GM03348 (cell line): ENCODE data around the gene GABRR3.

Experiments used
- DNase-seq: peaks from one replicate; pipeline ENCODE4 v3.0.0; 2012; ENCODE audit warnings: low spot score

Gene GABRR3

DNA sequence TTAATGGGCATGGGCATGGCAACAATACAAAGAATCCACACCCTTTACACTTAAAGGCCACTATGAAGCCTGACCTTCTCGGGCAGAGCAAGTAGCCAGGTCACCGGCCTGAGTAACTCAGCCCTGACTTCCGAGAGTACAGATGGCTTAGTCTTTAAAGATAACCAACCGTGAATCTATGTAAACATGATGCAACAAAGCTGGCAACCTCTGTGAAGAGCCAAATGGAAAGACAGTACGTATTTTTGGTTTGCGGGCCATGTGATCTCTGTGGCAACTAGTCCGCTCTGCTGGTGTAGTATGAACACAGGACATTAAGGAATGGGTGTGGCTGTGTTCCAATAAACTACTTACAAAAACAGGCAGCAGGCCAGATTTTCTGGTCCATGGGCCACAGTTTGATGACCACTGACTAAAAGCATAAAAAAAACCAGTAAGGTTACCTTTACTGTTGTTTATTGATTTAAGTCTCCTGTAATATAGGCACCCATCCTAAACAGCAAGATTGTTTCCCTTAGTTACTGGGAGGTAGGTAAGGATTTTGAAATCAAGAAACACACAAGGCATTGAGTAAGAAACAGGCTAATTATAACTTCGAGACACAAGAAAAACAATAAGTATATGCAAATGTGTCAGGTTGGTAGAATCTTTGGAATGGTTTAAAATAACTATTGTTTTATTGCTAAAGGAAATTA is 77.4 kb downstream of the GABRR3 start:
- DNase-seq, result no peak

DNA sequence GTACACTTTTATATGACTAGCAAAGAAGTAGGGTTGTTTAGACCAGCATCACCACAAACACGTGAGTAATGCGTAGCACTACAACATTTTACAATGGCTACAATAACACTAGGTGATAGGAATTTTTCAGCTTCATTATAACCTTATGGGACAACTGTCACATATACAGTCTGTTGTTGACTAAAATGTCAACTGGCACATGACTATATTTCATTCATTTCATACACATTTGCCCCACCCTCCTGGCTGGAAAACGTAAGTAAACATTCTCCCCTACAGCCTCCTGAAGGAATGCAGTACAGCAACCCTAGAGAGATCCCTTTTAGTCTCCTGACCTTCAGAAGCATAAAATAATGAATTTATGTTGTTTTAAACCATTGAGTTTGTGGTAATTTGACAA is 79.1 kb downstream of the GABRR3 start:
- no peak for DNase-seq

DNA sequence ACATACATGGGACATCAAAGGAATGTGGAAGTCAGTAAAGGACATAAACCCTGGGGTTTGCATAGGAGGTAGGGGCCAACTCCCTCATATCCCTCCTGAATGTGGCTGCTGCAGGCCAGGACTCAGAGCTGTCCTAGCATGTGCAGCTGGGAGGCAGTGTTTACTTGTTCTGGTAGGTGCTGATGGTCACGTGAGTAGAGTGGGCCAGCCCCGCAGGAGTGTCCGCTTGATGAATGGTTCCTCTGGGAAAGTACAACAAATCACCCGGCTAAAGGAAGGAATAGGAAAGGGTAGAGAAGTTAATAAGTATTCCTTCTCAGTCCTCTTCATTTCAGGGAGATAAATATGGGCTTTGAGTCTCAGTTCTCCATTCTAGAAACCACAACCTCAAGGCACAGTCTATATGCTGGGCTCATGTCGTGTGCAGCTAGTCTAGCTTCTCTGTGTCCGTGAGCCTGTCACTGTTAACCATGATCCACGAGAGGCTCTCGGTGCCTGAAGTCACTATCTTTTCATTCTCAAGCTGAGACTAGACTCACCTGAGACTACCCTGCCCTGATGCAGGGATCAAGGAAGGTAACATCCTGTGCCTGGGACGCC is 80.8 kb downstream of the GABRR3 start:
- DNase-seq, result no peak

DNA sequence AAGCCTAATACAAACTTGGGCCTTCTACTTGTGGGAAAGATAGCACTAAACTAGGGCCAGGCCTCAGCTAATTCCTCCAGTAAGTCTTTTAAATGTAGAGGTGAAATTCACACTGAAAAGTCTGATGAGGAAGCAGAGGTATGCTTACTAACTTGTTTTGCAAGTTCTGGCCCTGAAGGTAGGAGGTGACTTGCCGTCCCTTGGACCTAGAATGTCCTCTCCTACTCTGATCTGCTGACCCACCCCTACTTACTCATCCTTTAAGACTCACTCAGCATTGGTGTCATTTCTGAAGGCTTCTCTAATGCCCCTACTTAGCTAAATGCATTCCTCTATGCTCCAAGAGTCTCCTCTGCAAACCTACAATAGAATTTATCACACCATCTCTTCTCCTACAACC is 82.2 kb downstream of the GABRR3 start:
- DNase-seq, result no peak

DNA sequence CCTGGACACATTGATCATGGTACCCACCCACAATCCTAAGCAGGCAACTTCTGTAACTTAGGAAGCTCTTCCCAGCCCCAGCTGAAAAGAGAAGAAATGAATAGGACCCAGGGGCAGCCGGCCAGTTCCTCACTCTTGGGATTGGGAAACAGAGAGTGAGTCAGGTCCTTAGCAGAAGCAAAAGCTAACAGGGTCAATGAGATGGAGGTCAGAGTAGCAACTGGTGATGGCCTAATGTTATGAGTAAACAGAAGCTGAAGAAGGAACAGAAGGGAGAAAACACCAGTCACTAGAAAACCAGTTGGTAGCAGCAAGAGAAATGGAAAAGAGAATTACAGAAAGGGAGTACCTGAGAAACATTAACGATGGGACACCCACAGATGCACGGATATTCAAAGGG is 82.8 kb downstream of the GABRR3 start:
- peak; percentile 58 for DNase-seq

DNA sequence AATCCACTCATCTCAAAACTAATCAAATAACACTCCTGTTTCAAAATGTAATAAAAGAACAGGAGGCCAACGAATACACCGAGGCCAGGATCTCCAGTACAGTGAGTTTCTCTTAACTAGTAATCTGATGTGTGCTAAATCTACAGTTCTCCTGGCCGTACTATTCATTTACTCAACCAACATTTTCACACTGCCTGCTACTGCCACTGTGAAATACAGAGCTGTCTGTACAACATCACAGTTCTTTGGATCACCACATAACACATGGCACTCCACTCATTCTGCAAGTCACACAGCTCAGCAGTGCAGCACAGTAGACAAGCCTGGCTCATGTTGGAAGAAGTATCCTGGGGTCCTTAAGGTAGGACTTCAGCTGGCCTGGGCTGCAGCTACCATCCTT is 84.8 kb downstream of the GABRR3 start:
- DNase-seq, result no peak

DNA sequence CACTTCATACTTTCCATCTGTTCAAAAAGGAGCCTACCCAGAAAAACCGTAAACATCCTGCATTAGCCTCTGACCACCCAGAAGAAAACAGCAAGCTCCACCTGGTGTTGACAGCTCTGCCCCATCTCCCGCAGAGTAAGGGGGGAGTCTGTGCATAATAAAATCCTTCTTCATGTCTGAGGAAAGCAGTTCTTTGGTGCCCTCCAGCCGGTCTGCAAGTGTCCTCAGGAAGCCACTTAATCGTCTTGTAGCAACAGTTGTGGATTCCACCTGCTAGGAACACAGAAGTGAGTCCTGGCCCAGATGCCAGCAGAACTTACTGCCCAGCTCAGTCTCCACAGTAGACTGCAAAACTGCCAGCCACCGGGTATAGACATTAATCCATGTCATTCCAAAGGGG is 85.4 kb downstream of the GABRR3 start:
- no peak for DNase-seq

DNA sequence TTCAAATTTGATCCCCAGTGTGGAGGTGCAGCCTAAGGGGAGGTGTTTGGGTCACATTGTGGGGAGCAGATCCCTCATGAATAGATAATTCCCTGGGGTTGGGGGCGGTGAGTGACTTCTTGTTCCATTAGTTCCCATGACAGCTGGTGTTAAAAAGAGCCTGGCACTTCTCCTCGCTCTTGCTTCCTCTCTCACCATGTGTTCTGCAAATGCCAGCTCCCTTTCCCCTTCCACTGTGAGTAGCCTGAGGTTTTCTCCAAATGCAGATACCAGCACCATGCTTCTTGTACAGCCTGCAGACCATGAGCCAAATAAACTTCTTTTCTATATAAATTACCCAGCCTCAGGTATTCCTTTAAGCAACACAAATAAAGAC is 86.0 kb downstream of the GABRR3 start:
- no peak for DNase-seq

DNA sequence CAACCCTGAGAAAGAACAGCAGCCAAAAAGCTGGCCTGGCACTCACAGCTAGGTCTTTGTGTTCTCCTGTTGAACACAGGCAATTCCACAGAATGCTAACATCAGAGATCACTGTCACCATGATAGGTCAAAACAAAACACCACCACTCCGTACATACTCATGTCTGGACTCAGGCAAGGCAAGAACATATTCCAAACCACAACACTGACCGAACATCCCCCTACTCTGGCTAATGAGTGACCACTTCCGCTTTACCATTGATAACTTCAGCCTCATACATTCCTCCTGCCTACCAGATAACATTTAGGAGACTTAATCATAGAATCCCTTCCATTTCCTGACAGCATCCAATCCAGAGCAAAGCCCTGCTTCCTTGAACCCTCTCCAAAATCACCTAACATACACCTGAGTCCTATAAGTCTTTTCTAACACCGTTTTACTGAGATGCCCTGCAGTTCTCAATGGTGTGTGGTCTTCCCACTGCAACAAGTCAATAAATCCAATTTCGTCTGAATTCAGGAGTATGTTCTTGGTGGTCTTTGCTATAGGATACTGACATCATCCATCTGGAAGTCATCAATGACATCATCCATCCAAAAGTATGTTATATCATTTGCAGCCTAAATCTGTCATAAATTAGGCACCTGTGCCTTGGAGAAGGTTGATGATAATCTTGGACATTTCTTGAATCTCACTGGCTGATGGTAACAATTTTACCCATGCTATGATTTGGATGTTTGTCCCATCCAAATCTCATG is 86.6 kb downstream of the GABRR3 start:
- DNase-seq, result no peak

DNA sequence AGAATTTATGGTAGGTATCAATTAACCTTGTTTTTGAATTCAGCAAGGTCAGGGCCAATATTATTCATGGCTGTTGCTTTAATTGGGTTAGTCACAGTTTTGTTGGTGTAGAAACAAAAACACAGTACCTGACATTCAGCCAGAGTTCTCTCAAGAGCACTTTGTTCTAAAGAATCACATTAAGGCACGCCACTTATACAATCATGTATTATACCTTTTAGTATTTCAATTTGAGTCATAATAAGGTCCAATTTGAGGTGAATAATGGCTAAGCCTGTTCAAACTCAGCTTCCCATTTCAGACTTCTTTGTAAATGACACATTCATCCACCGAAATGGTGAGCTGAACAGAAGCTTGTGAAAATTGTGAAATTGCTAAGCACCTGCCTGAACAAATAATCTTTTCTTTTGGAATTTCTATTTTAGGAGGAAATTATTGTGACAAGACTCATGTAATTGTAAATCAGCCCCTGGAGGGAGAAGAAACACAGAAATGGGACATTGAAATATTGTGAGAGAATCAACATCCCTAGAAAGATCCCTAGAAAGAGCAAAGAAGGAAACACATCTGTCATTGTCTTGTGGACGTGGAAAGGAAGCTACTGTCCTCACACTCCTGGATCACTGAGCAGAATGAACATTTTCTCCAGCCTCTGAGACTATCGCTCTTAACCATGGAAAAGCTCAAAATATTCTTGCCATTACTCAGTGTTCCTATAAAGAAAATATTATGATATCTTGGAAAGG is 92.1 kb downstream of the GABRR3 start:
- no peak for DNase-seq

DNA sequence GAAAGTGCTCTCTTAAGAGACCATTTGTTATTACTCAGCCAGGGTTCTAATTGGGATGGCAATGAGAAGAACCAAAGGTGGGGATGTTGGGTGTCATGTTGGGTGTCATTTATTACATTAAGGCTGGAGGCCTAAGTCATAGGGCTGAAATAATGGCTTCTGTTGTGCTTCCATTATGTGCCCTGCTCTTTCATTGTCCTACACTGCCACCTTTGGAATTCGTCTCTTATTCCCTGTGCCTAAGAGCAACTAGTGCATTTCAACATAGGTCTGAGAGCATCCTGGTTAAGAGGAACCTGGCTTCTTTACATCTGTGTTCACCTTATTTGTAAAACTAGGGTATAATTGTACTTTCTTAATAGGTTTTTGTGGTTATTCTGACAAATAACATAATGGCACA is 95.1 kb downstream of the GABRR3 start:
- no peak for DNase-seq

DNA sequence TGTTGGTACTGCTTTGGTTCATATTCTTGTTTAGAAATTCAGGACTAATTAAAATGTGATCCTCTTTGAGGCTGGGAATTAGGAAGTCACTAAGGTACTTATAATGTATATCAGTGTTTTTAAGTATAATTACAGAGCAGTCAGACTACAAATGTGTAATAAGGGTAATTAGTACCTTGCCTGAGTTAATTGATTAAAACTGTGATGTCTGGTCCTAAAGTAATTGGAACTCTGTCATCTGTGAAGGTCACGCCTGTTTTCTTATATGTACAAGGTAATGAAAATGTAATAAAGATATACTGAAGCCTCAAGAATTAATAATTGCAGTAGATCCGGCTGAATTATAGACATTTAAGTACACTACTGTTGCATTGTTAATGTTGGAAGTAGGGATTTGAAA is 95.7 kb downstream of the GABRR3 start:
- no peak for DNase-seq

DNA sequence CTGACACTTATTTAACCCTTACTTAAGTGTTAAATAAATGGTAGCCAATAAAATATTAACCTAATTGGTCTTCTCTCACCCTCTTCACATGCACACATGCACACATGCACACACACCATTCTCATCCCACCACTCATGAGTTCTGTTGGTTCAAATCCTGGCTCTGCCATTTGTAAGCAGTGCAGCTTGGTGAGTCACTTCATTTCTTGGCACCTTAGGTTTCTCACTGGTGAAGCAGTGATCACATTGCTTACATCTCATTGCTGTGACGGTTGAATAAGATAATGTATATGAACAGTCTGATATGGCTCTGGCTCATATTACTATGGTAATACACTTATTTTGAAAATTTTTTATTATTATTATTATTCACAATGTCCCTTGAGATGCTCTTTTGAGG is 96.7 kb downstream of the GABRR3 start:
- no peak for DNase-seq

DNA sequence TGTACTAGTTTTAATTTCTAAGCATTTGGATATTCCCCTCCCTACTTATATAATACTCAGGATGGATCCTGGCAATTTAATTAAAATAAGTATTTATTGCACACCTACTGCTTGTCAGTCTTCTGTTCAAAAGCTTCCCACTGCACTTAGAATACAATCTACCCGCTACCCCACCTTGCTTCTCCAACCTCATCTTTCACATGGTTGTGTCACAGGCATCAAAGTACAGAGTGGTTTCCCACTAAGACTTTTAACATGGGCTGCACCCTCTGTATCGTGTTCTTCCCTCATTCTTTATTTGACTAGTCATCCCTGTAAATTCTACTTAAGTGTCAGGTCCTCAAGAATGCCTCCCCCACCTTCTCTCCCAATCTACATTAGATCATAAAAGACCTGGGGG is 97.9 kb downstream of the GABRR3 start:
- DNase-seq, result no peak

DNA sequence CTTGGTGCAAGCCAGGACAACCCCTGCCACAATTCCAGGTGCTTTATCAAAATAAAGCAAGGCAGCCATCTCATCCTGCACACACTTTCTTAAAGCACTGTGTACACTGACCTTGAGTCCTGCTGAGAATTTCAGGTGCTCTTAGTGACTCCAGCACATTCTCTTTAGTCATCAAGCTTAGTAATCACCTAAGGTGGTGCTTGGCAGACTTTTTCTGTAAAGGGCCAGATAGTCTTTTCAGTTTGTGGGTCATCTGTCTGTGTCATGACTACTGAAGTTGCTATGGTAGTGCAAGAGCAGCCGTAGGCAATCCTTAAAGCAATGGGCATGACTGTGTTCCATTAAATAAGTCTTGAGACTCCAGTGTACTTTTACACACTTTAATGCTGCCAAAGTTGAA is 99.3 kb downstream of the GABRR3 start:
- no peak for DNase-seq
